ENCODE results near the gene CD47.

CD47 gene

DNA sequence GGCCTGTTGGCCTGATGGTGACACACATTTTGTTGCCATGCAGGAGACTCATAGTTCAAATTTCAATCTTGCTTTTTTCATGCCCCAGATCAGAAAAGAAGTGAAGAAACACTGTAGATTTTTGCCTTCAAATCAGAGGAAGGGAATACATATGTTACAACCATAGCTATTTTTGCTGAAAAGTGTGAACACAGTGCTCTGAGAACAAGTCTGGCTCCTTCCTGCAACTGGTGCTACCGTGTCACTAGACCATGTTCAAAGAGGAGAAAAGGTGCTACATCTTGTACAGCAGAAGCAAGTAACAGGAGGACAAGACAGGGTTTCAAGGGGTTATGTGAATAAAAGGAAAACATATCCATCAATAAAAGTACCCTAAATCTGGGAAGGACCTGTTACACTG lies 44.6 kb downstream of the CD47 start:
- no peak for DNase-seq

DNA sequence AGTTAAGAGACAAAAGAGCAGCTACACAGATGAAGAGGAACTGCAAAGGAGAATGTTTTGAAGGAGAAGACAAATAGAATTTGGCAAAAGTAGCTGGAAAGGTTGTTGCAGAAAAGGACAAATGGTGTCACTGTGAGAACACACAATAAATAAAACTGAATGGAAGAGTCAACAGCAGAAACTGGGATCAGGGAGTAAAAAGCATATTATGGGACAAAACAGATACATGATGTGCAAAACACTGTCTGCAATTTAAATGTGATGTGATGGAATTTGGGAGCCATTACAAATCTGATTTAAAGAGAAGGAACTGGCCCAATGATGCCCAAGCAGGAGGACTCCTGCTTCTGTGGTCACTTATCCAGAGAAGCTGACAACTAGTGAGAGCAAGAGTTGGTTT lies 46.1 kb downstream of the CD47 start:
- no peak for DNase-seq

DNA sequence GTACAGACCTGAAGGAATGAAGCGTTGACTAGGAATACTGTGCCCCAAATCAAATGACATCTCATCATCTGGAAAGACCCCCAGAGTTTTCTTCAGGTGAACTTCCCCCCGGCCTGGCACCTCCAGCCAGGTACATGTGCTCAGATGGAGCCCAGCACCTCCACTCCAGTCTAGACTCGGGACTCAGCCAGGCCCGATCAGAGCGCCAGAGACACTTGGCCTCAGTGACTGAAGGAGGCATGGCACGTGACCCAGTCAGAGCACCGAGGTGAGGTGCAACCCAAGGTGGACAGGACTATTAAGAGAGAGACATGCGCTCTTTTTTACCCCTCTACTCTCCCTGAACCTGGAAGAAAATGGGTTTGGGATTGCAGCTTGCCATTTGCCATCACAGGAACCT lies 48.5 kb downstream of the CD47 start:
- no peak for DNase-seq

DNA sequence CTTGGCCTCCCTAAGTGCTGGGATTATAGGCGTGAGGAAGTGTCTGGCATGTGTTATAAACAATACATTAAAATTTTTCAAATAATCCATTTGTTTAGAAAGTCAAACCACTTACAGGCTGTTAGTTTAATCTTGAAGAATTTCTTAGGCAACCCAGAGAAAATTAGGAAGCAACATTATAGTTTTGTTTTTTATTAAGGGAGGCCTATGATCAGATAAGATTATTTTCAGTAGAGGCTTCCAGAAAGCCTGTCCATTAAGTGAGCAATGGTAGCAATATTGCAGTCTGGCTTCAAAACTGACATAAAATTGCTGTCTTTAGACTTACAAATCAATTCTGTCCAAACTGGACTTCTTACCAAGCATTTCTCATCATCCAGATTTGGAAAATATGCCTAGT lies 49.6 kb downstream of the CD47 start:
- DNase-seq: no peak

DNA sequence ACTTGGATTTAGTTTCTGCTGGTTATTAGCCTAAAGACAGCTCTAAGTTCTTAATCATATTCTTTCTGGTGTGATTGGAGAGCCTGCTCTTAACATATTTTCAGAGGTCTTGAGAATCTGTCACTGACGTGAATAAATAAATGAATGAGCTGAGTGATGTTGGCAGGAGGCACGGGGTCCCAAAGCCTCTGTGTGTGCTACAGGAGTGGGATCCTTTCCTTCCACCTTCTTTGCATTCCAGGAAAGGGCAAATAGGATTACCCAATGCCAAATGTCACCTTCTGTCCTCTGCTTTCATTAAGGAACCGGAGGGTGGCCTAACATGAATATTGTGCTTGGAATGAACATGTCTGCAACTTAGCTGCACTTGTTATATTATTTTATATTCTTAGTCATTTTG lies 53.1 kb downstream of the CD47 start:
- DNase-seq: no peak

DNA sequence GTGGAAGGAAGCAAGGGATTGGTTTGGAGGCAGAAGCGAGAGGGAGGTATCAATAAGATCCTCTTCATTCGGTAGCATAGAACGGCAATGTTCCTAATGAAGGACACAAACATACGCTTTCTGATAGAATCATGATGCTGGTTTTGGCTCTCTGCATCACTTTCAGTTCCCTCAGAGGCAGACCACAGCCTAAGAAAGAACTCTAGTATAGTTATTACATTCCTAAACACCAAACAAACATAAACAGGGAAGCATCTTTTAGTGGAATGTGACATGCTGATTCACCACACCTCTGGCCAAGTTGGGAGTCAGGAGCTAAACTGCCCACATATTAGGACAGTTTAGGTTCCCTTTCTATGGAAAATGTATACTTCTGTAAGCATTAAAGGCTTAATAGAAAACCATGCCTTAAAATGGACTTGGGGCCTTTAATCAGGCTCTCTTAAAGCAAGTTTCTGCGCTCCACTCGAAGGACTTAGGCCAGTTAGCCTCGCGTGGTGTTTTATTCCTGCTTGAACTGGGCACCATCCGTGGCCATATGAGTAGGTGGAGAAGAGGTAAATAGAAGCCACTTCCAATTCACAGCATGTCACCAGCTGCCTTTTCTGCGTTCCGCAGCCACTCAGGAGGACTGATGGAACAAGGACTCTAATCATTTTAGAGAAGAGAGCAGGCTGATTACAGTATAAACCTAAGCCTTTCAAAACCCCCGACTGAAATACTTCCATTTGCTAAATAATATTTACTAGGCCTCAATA lies 53.7 kb downstream of the CD47 start:
- DNase-seq: no peak

DNA sequence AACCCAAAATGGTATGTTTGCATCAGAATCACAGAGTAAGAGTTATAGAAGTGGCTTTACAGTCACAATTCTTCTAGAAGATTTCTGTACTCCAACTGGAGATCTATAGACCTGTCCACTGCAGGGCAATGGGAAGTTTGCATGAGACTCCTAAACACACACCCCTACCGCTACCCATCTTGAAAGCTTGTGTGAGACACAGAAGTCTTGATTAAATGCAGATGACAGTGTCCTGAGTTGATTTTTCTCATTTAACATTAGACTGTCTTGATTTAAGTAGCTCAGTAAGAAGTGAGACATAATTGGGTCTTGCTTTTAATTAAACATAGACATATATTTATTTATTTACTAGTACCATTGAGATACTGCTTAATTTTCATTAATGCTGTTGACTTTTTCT lies 54.4 kb downstream of the CD47 start:
- DNase-seq: no peak

DNA sequence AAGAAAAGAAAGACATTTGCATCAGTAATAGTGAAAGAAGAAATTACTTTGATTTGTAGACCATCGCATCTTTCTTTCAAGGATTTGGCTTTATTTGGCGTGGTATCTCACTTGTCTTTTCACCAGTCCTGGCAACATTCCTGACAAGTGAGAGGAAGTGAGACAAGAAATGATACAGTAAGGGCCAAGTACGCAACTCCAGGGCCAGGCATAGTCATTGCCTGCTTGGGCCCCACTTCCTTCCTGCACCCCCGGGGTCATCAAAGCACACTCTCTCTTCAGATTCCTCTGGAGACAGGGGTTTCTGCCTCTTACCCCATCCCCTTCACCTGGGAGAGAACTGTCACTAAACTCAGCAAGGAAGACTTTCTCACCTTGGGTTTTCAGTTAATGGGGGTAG lies 55.1 kb downstream of the CD47 start:
- DNase-seq: no peak

DNA sequence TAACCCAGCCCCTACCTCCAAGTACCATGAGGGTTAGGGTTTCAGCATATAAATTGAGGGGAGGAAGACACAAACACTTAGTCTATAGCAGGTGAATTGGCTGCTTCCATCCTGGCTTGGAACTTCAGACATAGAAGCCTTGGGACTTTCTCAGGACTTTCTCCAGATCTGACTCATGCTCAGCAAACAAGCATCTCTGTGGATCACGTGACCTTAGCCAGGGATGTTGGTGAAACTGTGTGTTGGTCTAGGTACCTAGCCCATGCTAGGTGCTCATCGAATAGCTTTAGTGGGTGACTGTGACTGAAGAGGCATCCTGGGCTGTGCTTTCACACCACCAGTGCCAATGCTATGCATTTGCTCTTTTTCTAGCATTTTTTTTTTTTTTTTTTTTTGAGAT lies 58.9 kb downstream of the CD47 start:
- DNase-seq: no peak

DNA sequence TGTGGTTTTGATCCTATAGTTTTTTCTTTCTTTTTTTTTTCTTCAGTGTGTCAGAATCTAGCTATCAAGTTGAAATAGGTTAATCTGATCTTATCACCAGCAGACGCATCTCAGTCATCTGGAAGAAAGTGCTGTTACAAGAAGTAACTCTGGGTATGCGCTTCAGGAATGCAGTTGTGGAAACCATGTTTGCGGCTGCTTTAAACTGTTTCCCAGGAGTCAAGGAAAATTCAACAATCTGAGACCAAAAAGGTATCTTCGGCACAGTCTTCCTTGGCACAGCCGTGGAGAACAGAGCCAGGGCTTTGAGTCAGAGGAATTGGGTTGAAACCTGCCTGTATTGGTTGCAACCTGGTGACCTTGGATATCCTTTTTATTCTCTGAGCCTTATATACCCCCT lies 59.9 kb downstream of the CD47 start:
- no peak for DNase-seq

DNA sequence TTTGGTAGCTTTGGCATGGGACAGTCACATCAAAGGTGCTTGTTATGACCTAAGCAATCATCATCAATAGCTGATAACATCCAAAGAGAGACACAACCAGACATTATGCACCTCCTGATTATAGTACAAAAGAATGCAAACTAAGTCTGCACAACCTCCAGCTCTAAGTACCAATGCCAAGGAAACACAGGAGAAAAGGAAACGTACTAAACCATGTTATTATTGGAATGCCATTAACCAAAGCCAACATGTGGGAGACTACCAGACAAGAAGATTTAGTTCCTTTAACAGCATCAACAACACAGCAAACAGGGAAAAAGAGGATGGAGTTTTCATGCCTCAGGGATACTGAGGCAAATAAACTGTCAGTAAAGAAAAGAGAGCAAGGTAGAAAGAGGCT lies 61.4 kb downstream of the CD47 start:
- no peak for DNase-seq

DNA sequence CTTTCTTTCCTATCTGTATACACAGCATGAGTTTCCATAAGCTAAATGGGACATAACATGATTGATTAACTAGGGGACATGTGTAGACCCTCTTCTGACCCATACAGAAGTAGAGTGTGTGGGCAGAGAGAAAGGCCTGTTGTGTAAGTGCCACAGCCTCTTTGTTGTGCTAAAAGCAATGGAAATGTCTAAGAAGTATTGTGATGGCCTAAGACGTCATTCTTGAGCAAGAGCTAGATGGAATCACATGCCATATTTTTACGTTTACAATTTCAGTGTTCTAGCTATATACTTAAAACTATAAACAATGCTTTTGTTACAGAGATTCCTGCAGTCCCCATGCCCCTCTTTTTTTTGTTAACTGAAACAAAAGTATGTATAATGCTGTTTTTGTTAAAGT lies 61.9 kb downstream of the CD47 start:
- DNase-seq: no peak

DNA sequence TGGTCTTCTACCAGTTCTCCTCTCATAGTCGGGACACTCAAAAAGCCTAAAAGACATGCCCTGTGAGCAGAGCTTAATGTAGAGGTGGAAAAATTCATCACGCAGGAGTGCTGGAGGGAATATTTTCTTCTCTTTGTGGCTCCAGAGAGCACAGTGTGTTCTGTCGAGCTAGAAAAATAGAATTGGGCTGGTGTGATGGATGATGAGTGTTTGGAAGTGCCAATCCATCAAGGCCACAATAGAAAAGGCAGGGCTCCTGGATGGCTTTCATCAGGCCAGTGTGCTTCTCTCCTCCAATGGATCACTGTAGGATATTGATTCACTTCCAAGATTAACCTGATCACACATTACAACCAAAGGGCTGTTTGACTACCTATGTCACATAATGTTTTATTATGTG lies 65.7 kb downstream of the CD47 start:
- DNase-seq: no peak

DNA sequence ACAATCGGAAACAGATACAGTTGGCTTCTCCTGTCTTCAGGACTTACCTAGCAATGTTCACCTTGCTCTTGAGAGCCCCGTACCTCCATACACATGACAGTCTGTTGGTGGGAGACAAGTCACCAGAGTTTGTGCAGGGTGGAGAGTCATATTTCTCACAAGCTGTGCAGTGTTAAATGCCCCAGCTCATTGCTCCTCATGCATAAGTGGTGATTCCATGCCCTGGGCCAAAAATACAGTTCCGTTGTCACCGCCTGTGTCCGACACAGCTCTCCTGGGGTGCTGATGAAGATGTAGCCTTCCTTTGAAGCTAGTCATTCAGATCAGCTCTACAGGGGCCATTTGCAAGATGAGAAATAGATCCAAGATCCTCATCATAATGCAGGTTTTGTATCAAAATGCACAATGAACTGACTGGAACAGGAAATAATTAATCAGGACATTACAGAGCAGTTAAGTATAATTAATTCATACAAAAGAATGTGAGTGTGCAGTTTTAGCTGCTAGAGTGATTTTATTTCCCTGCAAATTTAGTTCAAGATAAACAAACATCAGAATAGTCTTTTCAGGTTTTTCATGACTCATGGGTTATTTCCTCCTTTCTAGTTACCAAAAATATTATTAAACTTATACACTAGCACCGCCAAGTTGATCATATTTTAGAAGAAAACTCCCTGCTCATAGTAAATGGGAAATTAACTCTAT lies 66.5 kb downstream of the CD47 start:
- DNase-seq: no peak

DNA sequence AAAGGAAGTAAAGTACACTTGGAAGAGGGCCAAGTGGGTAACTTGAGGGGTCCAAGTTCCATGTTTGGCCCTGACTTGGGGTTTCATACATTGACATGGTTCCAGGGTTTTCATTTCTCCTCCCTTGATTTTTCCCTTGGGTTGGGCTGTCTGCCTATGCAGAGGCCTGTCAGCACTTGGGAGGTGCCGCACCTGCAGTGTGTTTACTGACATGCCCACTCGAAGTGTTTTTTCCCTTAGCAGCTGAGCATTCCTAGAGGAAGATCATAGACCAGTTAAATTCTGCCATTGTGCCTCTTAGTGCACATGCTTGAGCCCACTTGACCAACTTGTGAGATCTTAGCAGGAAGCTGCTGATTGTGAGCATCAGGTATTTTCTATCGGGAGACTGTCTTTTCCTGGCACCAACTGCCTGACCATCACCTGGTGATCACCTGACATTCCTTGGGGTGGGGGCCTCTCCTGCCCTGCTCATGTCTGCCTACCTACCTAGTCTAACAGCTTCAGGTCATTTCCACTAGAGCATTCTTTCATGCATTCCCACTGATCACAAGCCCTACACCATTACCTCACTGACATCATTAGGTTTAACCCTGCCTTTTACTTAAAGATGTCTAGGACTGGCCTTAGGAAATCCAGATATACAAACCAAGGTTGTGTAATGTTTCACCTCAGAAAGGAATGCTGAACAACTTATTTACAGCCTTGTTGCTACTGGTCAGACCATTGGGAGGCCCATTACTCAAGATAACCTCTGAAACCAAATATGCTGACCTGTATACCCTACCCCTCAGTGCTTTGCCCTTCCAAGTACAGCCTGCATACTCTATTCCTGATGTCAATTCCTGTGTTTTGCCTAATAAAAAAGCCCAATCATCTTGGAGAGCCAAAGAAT lies 68.3 kb downstream of the CD47 start:
- DNase-seq: no peak

DNA sequence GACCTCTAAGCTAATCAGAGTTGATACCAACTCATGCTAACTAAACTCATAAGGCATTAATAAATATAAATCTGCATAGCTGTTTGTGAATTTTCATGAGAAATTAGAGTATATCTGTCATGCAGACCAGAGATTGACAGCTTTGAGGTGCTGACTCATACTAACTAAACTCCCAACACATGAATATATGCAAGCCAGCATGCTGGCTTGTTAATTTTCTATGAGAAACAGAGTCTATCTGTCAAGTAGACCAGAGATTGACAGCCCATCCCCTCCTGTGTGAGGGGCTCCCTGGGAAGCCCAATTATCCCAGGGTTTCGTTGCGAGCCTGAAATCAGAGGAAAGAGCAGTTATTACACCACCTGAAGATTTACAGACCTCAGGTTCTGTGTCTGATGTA lies 69.3 kb downstream of the CD47 start:
- no peak for DNase-seq

DNA sequence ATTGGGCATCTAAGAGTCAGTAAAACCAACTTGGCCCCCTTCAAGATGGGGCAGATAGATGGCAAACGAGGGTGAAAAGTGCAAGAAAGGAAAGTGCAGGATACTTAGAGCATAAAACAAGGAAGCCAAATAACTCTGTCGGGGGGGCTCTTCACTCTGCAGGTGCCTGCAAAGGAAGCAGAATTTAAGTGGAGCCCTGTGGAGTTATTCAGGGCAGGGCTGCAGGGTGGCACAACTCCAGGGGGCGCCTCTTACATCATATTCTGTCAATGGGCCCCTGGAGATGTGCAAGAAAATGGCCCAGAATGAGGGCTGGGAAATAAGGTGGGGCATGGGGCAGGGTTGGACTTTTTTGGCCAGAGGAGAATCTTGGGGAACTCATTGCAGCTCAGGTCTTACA lies 69.7 kb downstream of the CD47 start:
- DNase-seq: no peak

DNA sequence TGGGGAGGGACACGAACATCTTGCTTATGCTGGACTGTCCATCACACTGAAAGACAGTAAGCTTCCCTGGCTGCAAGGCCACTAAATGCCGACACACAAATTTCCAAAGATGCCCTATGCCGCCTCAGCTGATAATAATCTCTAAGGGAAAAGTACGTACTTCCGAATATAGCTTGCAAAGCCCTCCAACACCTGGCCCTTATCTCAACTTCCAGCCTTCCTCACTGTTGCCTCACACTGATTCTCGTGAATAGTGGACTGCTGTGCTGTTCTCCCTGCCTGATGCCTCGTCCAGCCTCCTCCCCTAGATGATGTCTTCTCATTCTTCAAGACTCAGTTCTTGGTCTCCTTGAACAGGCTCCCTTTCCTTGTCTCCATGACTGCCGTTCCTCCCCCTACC lies 72.3 kb downstream of the CD47 start:
- DNase-seq: no peak

DNA sequence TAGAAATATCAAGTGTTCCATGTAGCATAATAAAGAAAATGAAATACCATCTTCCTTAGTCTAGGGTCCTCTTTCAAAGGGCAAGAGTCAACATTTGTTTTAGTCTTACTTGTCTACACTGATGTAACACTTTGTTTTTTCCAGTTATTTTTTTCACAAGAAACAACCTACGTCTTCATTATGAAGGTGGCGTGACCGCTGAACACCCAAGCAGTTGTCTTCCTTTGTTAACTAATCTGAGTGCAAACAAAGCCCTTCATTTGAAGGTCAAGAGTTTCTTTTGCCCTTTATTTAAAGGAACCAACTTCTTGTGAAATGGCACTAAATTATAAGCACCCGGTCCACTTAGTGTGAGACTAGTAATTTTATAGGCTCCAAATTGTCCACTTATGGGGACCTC lies 73.2 kb downstream of the CD47 start:
- DNase-seq: no peak

DNA sequence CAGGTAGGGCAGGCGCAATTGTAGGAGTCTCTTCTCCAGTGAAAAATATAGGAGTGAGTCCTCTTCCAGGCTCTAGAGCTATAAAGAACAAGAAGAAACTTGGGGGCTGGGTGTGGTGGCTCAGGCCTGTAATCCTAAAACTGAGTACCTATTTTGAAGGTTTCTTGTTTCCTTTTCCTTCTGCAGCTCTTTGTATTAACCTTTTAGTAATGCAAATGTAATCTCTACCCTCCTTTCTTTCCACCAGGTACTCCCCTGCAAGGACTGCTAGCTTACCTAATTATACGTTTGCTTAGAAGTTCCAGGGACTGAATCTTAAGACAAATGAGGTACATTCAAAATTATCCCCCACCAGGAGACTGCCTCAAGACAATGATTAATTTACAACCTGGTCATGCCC lies 75.9 kb downstream of the CD47 start:
- DNase-seq: no peak

DNA sequence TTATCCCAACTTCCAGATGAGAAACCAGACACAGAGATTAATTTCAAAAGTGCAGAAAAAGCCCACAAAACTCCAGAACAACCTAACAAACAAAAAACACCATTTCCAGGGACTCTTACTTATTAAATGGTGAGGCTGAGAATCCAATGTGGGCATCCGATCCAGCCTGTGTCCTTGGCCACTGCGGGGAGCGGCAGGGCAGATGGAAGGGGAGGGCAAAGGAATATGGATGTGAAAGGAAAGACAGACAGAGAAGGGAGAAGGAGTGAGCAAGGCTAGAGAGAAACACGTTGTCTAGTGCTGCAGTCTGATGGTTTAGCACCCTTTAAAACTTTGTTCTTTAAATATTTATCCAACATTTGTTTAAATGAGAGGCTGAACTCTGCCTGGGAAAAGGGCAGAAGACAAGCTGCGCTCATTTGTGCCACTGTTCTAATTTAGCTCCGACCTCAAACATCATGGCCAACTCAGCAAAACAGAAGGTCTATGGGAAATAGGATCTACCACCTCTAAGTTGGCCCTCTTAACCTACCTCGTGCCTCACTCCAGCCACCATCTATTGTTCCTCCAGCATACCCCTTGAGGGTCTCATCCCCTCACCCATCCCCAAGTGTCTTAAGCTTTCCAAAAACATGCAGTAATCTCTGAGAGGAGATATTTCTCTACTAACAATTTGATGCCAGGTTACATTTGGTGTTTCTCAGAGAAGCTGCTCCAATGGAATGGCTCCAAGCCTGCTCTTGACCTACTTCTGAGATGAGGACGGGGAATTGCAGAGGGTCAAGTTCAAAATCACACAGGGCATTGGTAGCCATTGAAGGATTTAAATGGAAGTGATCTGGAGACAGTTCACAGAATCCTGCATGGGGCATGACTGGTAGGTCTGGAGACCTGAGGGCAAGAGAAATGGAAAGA lies 77.4 kb downstream of the CD47 start:
- DNase-seq: no peak

DNA sequence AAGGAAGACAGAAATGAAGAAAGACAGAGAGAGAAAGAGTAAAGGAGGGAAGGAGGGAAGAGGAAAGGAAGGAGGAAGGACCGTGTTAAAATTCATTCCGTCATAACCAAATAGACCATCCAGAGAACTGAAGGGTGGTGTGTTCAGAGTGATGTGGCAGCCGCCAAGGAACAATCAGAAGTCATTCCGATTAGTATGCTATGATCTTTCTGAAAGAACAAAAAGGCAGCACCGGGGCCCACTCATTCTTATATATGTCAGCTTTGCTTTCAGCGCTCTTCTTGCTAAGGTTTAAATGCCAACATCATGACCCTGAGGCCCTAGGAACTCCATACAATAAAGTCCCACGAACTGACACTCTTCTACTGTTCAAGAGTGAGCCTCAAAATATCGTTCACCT lies 78.5 kb downstream of the CD47 start:
- no peak for DNase-seq

DNA sequence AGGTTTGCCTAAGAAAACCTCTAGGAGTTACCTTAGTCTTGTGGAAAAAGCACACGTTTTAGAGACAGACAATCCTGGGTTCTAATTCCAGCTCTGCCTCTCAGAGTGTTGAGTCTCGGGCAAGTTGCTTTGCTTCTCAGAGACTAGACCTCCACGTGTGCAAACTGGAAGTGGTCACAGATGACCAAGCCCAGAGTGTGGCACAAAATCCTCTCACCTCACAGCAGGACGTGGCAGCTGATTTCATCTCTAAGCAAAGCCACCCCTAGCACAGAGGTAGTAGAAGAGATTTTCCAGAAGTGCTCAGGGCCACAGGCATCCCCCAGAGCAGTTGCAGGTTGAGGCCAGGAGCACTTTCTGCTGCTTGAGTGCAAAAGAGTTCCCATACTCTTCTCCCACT lies 79.2 kb downstream of the CD47 start:
- DNase-seq: no peak
